HCT116 (cell line): ENCODE data around the gene APOL5. TPM values are rescaled to one million over a fixed set of nuclear protein-coding genes. Genes with fewer than 3 reads are reported as not detected.

ENCODE experiments used
- ATAC-seq: fragments of 200-7000 bp; cut with Tn5 transposase; 2 replicates; pipeline ENCODE4 v1.9.1; 2020; ENCODE audit warnings: mild to moderate bottlenecking, moderate library complexity
- BruUV-seq: library from RNA; stranded (reverse); fragments of 400-500 nt; replicated peaks from 2 replicates; lab custom pipeline; 2021; lab: Mats Ljungman, UMichigan
- CTCF ChIA-PET: fragments of 300-600 bp; sonication (Branson Sonifier 250); formaldehyde crosslinking; loops from one replicate; lab custom pipeline; 2021; ENCODE audit warnings: antibody characterized with exemption; lab: Charles Lee
- POLR2A ChIA-PET: fragments of 300-600, 350-600 bp; sonication (Branson Sonifier 250); formaldehyde crosslinking; loops from one replicate; lab custom pipeline; 2021; ENCODE audit warnings: antibody characterized with exemption; lab: Charles Lee
- RAD21 ChIA-PET, 2 experiments: fragments of 300-600 bp; sonication (Branson Sonifier 250); formaldehyde crosslinking; loops; one replicate each; lab custom pipeline; 2023; ENCODE audit warnings: low total read pairs in 2 of 2; ENCODE audit not compliant: uncharacterized antibody in 2 of 2, unreplicated experiment in 2 of 2, low non-redundant PET in 1 of 2; lab: Charles Lee
- DNase-seq: peaks from one replicate; pipeline ENCODE4 v3.0.0-alpha.2; 2010; ENCODE audit warnings: low read depth, low spot score
- H2AFZ ChIP-seq: fragments of 200-600 bp; shearing (Covaris generic), sonication (generic); 2 replicates; pipeline ENCODE4 v1.6.1; 2017; ENCODE audit warnings: low read depth, mixed run types, mixed read lengths, antibody characterized with exemption, low read length; ENCODE audit not compliant: poor library complexity, severe bottlenecking
- H3K27ac ChIP-seq: 2 replicates; pipeline ENCODE4 v1.5.1; 2012; ENCODE audit warnings: low read depth, low read length
- H3K27me3 ChIP-seq: fragments of 200-600 bp; sonication (generic); 2 replicates; pipeline ENCODE4 v1.6.1; 2016; ENCODE audit warnings: mixed run types, low read length, mixed read lengths; ENCODE audit not compliant: insufficient read depth
- H3K36me3 ChIP-seq, 2 experiments: fragments of 200-500 bp in 1 of 2; fragments of 200-600 bp in 1 of 2; sonication (Bioruptor generic) in 1 of 2; sonication (generic) in 1 of 2; 2 replicates each; pipeline versions ENCODE4 v1.5.1 to v1.6.1; 2014 to 2016; ENCODE audit warnings: low read length in 2 of 2, inconsistent platforms in 1 of 2, mixed read lengths in 1 of 2, mixed run types in 1 of 2; ENCODE audit not compliant: insufficient read depth in 2 of 2, control insufficient read depth in 1 of 2
- H3K4me1 ChIP-seq, 2 experiments: fragments of 200-600 bp in 1 of 2; sonication (generic) in 1 of 2; 2 replicates each; pipeline versions ENCODE4 v1.5.1 to v1.6.1; 2012 to 2017; ENCODE audit warnings: low read length in 2 of 2, inconsistent platforms in 1 of 2, mild to moderate bottlenecking in 1 of 2, mixed read lengths in 1 of 2, mixed run types in 1 of 2, moderate library complexity in 1 of 2; ENCODE audit not compliant: insufficient read depth in 2 of 2, control insufficient read depth in 1 of 2
- H3K4me2 ChIP-seq: fragments of 200-600 bp; sonication (generic); 2 replicates; pipeline ENCODE4 v1.6.1; 2017; ENCODE audit warnings: mixed run types, low read length, mixed read lengths
- H3K4me3 ChIP-seq, 2 experiments: fragments of 200-600 bp in 1 of 2; sonication (generic) in 1 of 2; replicated peaks in 1 of 2; 2 replicates each; pipeline ENCODE4 v1.5.1; 2011 to 2016; ENCODE audit warnings: low read length in 2 of 2, control low read depth in 1 of 2, low read depth in 1 of 2, mild to moderate bottlenecking in 1 of 2, mixed read lengths in 1 of 2, mixed run types in 1 of 2
- H3K79me2 ChIP-seq: fragments of 200-600 bp; sonication (generic); 2 replicates; pipeline ENCODE4 v1.6.1; 2017; ENCODE audit warnings: mild to moderate bottlenecking, mixed run types, low read length, moderate library complexity, mixed read lengths; ENCODE audit not compliant: insufficient read depth
- H3K9ac ChIP-seq: fragments of 200-600 bp; sonication (generic); 2 replicates; pipeline ENCODE4 v1.6.1; 2016; ENCODE audit warnings: low read length, mixed read lengths
- H3K9me2 ChIP-seq: fragments of 200-600 bp; sonication (generic), shearing (Covaris generic); 2 replicates; pipeline ENCODE4 v1.6.1; 2017; ENCODE audit warnings: mixed run types, mild to moderate bottlenecking, moderate library complexity; ENCODE audit not compliant: insufficient read depth
- H3K9me3 ChIP-seq, 2 experiments: fragments of 200-500 bp in 1 of 2; fragments of 200-600 bp in 1 of 2; sonication (Bioruptor generic) in 1 of 2; sonication (generic) in 1 of 2; 2 replicates each; pipeline ENCODE4 v1.6.1; 2014 to 2017; ENCODE audit warnings: low read length in 2 of 2, mixed read lengths in 2 of 2, inconsistent platforms in 1 of 2, low read depth in 1 of 2, mild to moderate bottlenecking in 1 of 2, mixed run types in 1 of 2, moderate library complexity in 1 of 2; ENCODE audit not compliant: control insufficient read depth in 1 of 2, insufficient read depth in 1 of 2
- H4K20me1 ChIP-seq: fragments of 200-600 bp; sonication (generic), shearing (Covaris generic); 2 replicates; pipeline ENCODE4 v1.6.1; 2017; ENCODE audit warnings: mixed run types, mild to moderate bottlenecking, moderate library complexity; ENCODE audit not compliant: insufficient read depth
- ATF3 ChIP-seq: IDR thresholded peaks from 2 replicates; pipeline ENCODE4 v1.6.1; 2012
- CBX3 ChIP-seq: IDR thresholded peaks from 2 replicates; pipeline ENCODE4 v1.6.1; 2012; ENCODE audit warnings: low read depth
- CEBPB ChIP-seq: IDR thresholded peaks from 2 replicates; pipeline ENCODE4 v1.6.1; 2012; ENCODE audit warnings: low read depth
- CTCF ChIP-seq, 3 experiments: fragments of 200-600 bp in 1 of 3; sonication (generic) in 1 of 3; IDR thresholded peaks in 2 of 3; conservative IDR thresholded peaks in 1 of 3; 2 replicates each; pipeline ENCODE4 v1.5.1; 2012 to 2017; ENCODE audit warnings: low read depth in 2 of 3, low read length in 2 of 3, antibody characterized with exemption in 1 of 3, borderline replicate concordance in 1 of 3, control low read depth in 1 of 3, mild to moderate bottlenecking in 1 of 3, mixed read lengths in 1 of 3, mixed run types in 1 of 3, moderate library complexity in 1 of 3; ENCODE audit not compliant: insufficient read depth in 1 of 3
- EGR1 ChIP-seq: IDR thresholded peaks from 2 replicates; pipeline ENCODE4 v1.6.1; 2012; ENCODE audit warnings: low read depth
- ELF1 ChIP-seq: IDR thresholded peaks from 2 replicates; pipeline ENCODE4 v1.6.1; 2012; ENCODE audit warnings: low read depth, borderline replicate concordance
- EZH2 ChIP-seq: fragments of 200-600 bp; sonication (generic); IDR thresholded peaks from 2 replicates; pipeline ENCODE4 v1.6.1; 2017; ENCODE audit warnings: antibody characterized with exemption, mixed run types
- EZH2phosphoT487 ChIP-seq: fragments of 200-600 bp; IDR thresholded peaks from 2 replicates; pipeline ENCODE4 v1.6.1; 2018; ENCODE audit warnings: antibody characterized with exemption, borderline replicate concordance
- JUND ChIP-seq: IDR thresholded peaks from 2 replicates; pipeline ENCODE4 v1.6.1; 2012
- MAX ChIP-seq: IDR thresholded peaks from 2 replicates; pipeline ENCODE4 v1.6.1; 2012
- POLR2A ChIP-seq: IDR thresholded peaks from 2 replicates; pipeline ENCODE4 v1.7.0; 2011; ENCODE audit warnings: borderline replicate concordance; ENCODE audit not compliant: insufficient read depth, insufficient read length; ENCODE audit errors: extremely low read depth
- POLR2AphosphoS5 ChIP-seq: IDR thresholded peaks from 2 replicates; pipeline ENCODE4 v1.6.1; 2011; ENCODE audit warnings: mild to moderate bottlenecking, low read depth, low read length, moderate library complexity
- RAD21 ChIP-seq: IDR thresholded peaks from 2 replicates; pipeline ENCODE4 v1.6.1; 2012; ENCODE audit warnings: low read depth, mild to moderate bottlenecking
- REST ChIP-seq: IDR thresholded peaks from 2 replicates; pipeline ENCODE4 v1.6.1; 2012; ENCODE audit warnings: low read depth
- SP1 ChIP-seq: IDR thresholded peaks from 2 replicates; pipeline ENCODE4 v1.6.1; 2012; ENCODE audit warnings: low read depth
- SRF ChIP-seq: IDR thresholded peaks from 2 replicates; pipeline ENCODE4 v1.6.1; 2012; ENCODE audit warnings: low read depth
- YY1 ChIP-seq: IDR thresholded peaks from 2 replicates; pipeline ENCODE4 v1.6.1; 2011; ENCODE audit warnings: low read length, low read depth, moderate library complexity, mild to moderate bottlenecking; ENCODE audit not compliant: insufficient replicate concordance; ENCODE audit errors: extremely low read depth
- ZBTB33 ChIP-seq: IDR thresholded peaks from 2 replicates; pipeline ENCODE4 v1.6.1; 2011; ENCODE audit warnings: mild to moderate bottlenecking, low read length, moderate library complexity; ENCODE audit not compliant: insufficient replicate concordance; ENCODE audit errors: extremely low read depth
- ZNF274 ChIP-seq: fragments of 200-500 bp; sonication (Bioruptor generic); IDR thresholded peaks from 2 replicates; pipeline ENCODE4 v1.6.1; 2014; ENCODE audit warnings: mild to moderate bottlenecking, low read depth, low read length, inconsistent platforms
- intact Hi-C: fragments of 100-400 bp; cut with micrococcal nuclease; formaldehyde crosslinking; loops from 2 replicates; pipeline ENCODE4 v1.10.0; 2022
- total RNA-seq: library from RNA; stranded (reverse); gene quantifications from one replicate; pipeline ENCODE4 v1.2.1, GENCODE V29; 2021; ENCODE audit not compliant: unreplicated experiment

APOL5 gene
- total RNA-seq, 1 experiment from 2014 or later, result not detected

GRCh38 chr22:35721960-35722359 lies 4.3 kb downstream of the APOL5 start:
- TF ChIP-seq EZH2phosphoT487 (no peak), SP1 (no peak), JUND (no peak), ZNF274 (no peak), POLR2A (no peak), CEBPB (no peak), SRF (no peak), ATF3 (no peak), CBX3 (no peak), ELF1 (no peak), MAX (no peak), POLR2AphosphoS5 (no peak), CTCF (IDR thresholded peaks at IDR 0.05 in 2 of 3, conservative IDR thresholded peaks at IDR 0.05 in 1 of 3; ENCODE audit: borderline replicate concordance in 1 of 3, insufficient read depth in 1 of 3, low read depth in 2 of 3, low read length in 2 of 3) (no peak), YY1 (no peak), EGR1 (no peak), RAD21 (no peak), ZBTB33 (no peak), EZH2 (no peak), REST (no peak)
- no peak overlapping the region for H2AFZ ChIP-seq
- intact Hi-C loops, result no loop called here
- POLR2A ChIA-PET, result no interaction called here
- no peaks in the 10 kb centered on the region for H3K9me3 ChIP-seq
- H3K79me2 ChIP-seq, result no peaks in the 10 kb centered on the region
- RAD21 ChIA-PET, result no interaction called here
- no peaks in the 10 kb centered on the region for H3K27me3 ChIP-seq
- H3K4me3 ChIP-seq, result no peak overlapping the region
- H3K9ac ChIP-seq, result no peak overlapping the region
- DNase-seq (no peak), ATAC-seq (no peak)
- no peaks in the 10 kb centered on the region for H3K4me1 ChIP-seq
- no peaks in the 10 kb centered on the region for H3K9me2 ChIP-seq
- H3K4me2 ChIP-seq, result no peak overlapping the region
- no peaks in the 10 kb centered on the region for H3K36me3 ChIP-seq
- CTCF ChIA-PET, result no interaction called here
- no peaks in the 10 kb centered on the region for H4K20me1 ChIP-seq
- H3K27ac ChIP-seq, result no peak overlapping the region
- BruUV-seq, result no TSS peak
